B cell (primary cell): Measurements from ENCODE around the gene EDAR. TPM values are rescaled to one million over a fixed set of nuclear protein-coding genes. Genes with fewer than 3 reads are reported as not detected.

Source experiments
- ATAC-seq: fragments of 200-7000 bp; cut with Tn5 transposase; one replicate; pipeline ENCODE4 v1.10.0; 2021; ENCODE audit warnings: low read depth, mild to moderate bottlenecking, moderate number of reproducible peaks, moderate library complexity
- CTCF ChIA-PET: fragments of 350-600 bp; sonication (Branson Sonifier 250); formaldehyde crosslinking; loops from one replicate; lab custom pipeline; 2021; ENCODE audit warnings: antibody characterized with exemption, inconsistent platforms; lab: Charles Lee
- POLR2A ChIA-PET: fragments of 350-600 bp; sonication (Branson Sonifier 250); formaldehyde crosslinking; loops from one replicate; lab custom pipeline; 2021; ENCODE audit warnings: antibody characterized with exemption; lab: Charles Lee
- DNase-seq: peaks from one replicate; pipeline ENCODE4 v3.0.0; 2013
- H2AFZ ChIP-seq: 2 replicates; pipeline ENCODE4 v1.6.1; 2012; ENCODE audit warnings: mild to moderate bottlenecking, low read depth, low read length; ENCODE audit not compliant: insufficient read depth, poor library complexity, severe bottlenecking
- H3K27ac ChIP-seq, 2 donors: 1 replicate in 1 of 2; 2 replicates in 1 of 2; pipeline ENCODE4 v1.5.1; 2012 to 2013; ENCODE audit warnings: low read length in 2 of 2, mild to moderate bottlenecking in 2 of 2, moderate library complexity in 1 of 2
- H3K27me3 ChIP-seq, 4 experiments: fragments of 200-600 bp in 1 of 4; sonication (generic) in 1 of 4; replicated peaks in 1 of 4; 1 replicate in 2 of 4; 2 replicates in 2 of 4; pipeline versions ENCODE4 v1.6.1 to v1.7.0; 2013 to 2016; ENCODE audit warnings: low read length in 3 of 4, mild to moderate bottlenecking in 2 of 4, mixed read lengths in 1 of 4, moderate library complexity in 1 of 4; ENCODE audit not compliant: insufficient read depth in 4 of 4, control insufficient read depth in 3 of 4; ENCODE audit errors: control extremely low read depth in 1 of 4
- H3K36me3 ChIP-seq, 2 experiments: replicated peaks in 1 of 2; 1 replicate in 1 of 2; 2 replicates in 1 of 2; pipeline versions ENCODE4 v1.6.1 to v1.7.1; 2013; ENCODE audit warnings: low read length in 1 of 2; ENCODE audit not compliant: insufficient read depth in 2 of 2, control insufficient read depth in 1 of 2; ENCODE audit errors: control extremely low read depth in 1 of 2, extremely low read depth in 1 of 2
- H3K4me1 ChIP-seq, 2 donors: fragments of 200-600 bp in 1 of 2; sonication (generic) in 1 of 2; 1 replicate in 1 of 2; 2 replicates in 1 of 2; pipeline versions ENCODE4 v1.5.1 to v1.6.1; 2013 to 2017; ENCODE audit warnings: low read length in 2 of 2; ENCODE audit not compliant: control insufficient read depth in 2 of 2, insufficient read depth in 2 of 2
- H3K4me2 ChIP-seq: replicated peaks from 2 replicates; pipeline ENCODE3; 2012; ENCODE audit warnings: mild to moderate bottlenecking, low read depth, low read length; ENCODE audit not compliant: poor library complexity, severe bottlenecking
- H3K4me3 ChIP-seq, 5 experiments: fragments of 200-600 bp in 1 of 5; sonication (generic) in 1 of 5; 1 replicate in 3 of 5; 2 replicates in 2 of 5; pipeline versions ENCODE4 v1.5.1 to v1.7.0; 2011 to 2016; ENCODE audit warnings: low read length in 4 of 5, mild to moderate bottlenecking in 4 of 5, low read depth in 2 of 5, control low read depth in 1 of 5, moderate library complexity in 1 of 5; ENCODE audit not compliant: insufficient read depth in 1 of 5; ENCODE audit errors: control extremely low read depth in 1 of 5, extremely low read depth in 1 of 5
- H3K79me2 ChIP-seq: fragments of 200-600 bp; sonication (generic); one replicate; pipeline ENCODE4 v1.6.0; 2016; ENCODE audit warnings: low read length; ENCODE audit not compliant: control insufficient read depth, insufficient read depth
- H3K9ac ChIP-seq: fragments of 200-600 bp; sonication (generic); 2 replicates; pipeline ENCODE4 v1.6.1; 2017; ENCODE audit warnings: mild to moderate bottlenecking, low read length, moderate library complexity
- H3K9me3 ChIP-seq, 3 donors: one replicate each; pipeline versions ENCODE4 v1.6.1 to v1.7.1; 2013; ENCODE audit warnings: low read length in 2 of 3; ENCODE audit not compliant: control insufficient read depth in 2 of 3, insufficient read depth in 1 of 3; ENCODE audit errors: control extremely low read depth in 1 of 3
- H4K20me1 ChIP-seq: 2 replicates; pipeline ENCODE4 v1.6.0; 2012; ENCODE audit warnings: mild to moderate bottlenecking, low read length; ENCODE audit not compliant: insufficient read depth, control insufficient read depth, poor library complexity, severe bottlenecking
- H3K27ac Mint-ChIP-seq: one replicate; pipeline ENCODE4 v1.8.0; 2021; ENCODE audit warnings: mixed read lengths
- H3K27me3 Mint-ChIP-seq: one replicate; pipeline ENCODE4 v1.8.0; 2021; ENCODE audit warnings: mixed read lengths
- H3K4me1 Mint-ChIP-seq: one replicate; pipeline ENCODE4 v1.8.0; 2021; ENCODE audit warnings: mixed read lengths
- H3K4me3 Mint-ChIP-seq: one replicate; pipeline ENCODE4 v1.8.0; 2021; ENCODE audit warnings: mixed read lengths
- H3K9me3 Mint-ChIP-seq: one replicate; pipeline ENCODE4 v1.8.0; 2022; ENCODE audit warnings: mixed read lengths; ENCODE audit not compliant: insufficient read depth
- EZH2 ChIP-seq: IDR thresholded peaks from 2 replicates; pipeline ENCODE4 v1.6.1; 2012; ENCODE audit warnings: borderline replicate concordance, low read depth, mild to moderate bottlenecking, moderate library complexity, low read length; ENCODE audit not compliant: insufficient read depth, poor library complexity, severe bottlenecking
- WGBS: methylation state at CpG from one replicate; pipeline ENCODE4 v1.1.5; 2013; ENCODE audit warnings: missing lambda C conversion rate; ENCODE audit not compliant: insufficient coverage; 5-methylcytosine and 5-hydroxymethylcytosine counted together
- intact Hi-C: fragments of 100-400 bp; cut with micrococcal nuclease; formaldehyde crosslinking; loops from one replicate; pipeline ENCODE4 v1.10.0; 2022
- polyA plus RNA-seq: library from polyadenylated mRNA; depleted of rRNA; stranded (reverse); fragments of >200 nt; gene quantifications from 2 replicates; pipeline ENCODE4 v1.2.3, GENCODE V29; 2012
- total RNA-seq, 2 donors: library from RNA; stranded (reverse); fragments of 120-200 nt in 1 of 2; gene quantifications; 1 replicate in 1 of 2; 2 replicates in 1 of 2; pipeline versions ENCODE4 v1.2.3 to v1.2.4, GENCODE V29; 2013 to 2022
- TF ChIP-seq, protein P1 (sequence below): fragments of 200-600 bp; IDR thresholded peaks from one replicate; pipeline ENCODE4 v1.8.0; 2022; ENCODE audit warnings: antibody characterized with exemption, mild to moderate bottlenecking

The EDAR gene
- total and polyA plus RNA-seq, 2 donors (not counting 1 experiment from before 2014, with no cell fraction given) = 0.03 TPM; not detected in 1

DNA sequence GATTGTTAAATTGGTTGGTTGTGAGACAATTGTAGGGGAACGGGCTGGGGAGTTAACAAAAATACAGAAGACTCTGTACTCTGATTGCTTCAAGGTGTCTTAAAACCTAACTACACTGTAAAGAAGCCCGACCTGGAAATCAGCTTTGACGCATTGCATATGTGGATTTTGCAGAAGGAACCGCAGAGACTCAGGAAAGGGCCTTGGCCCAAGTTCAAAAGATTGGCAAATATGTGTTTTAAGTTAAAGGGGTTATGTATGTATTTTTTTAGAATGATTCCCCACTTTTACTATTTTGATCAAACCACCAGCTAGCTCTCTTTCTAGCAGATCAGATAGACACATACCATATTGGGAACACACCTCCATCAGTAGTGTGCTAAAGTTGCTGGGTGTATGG lies 18.0 kb upstream of the EDAR start:
- Histone ChIP-seq H3K4me2 (no peak overlapping the region), H3K36me3 (no peaks in the 10 kb centered on the region), H3K27ac (no peak overlapping the region), H3K79me2 (no peaks in the 10 kb centered on the region), H3K4me3 (no peak overlapping the region), H3K27me3 (no peaks in the 10 kb centered on the region), H3K4me1 (no peaks in the 10 kb centered on the region), H4K20me1 (no peaks in the 10 kb centered on the region), H3K9me3 (no peaks in the 10 kb centered on the region), H2AFZ (no peak overlapping the region), H3K9ac (no peak overlapping the region)
- TF ChIP-seq, protein P1, sequence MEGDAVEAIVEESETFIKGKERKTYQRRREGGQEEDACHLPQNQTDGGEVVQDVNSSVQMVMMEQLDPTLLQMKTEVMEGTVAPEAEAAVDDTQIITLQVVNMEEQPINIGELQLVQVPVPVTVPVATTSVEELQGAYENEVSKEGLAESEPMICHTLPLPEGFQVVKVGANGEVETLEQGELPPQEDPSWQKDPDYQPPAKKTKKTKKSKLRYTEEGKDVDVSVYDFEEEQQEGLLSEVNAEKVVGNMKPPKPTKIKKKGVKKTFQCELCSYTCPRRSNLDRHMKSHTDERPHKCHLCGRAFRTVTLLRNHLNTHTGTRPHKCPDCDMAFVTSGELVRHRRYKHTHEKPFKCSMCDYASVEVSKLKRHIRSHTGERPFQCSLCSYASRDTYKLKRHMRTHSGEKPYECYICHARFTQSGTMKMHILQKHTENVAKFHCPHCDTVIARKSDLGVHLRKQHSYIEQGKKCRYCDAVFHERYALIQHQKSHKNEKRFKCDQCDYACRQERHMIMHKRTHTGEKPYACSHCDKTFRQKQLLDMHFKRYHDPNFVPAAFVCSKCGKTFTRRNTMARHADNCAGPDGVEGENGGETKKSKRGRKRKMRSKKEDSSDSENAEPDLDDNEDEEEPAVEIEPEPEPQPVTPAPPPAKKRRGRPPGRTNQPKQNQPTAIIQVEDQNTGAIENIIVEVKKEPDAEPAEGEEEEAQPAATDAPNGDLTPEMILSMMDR = no peak
- TF ChIP-seq EZH2 = no peak
- ChIA-PET CTCF (no interaction called here), POLR2A (no interaction called here)
- H3K4me1 Mint-ChIP-seq = no peaks in the 10 kb centered on the region
- DNase-seq (no peak), ATAC-seq (no peak)
- peaks cover 10% of the 10 kb centered on the region for H3K27me3 Mint-ChIP-seq
- 10% methylated on average over 2 of the region's 4 CpGs for WGBS
- H3K27ac Mint-ChIP-seq = no peak overlapping the region
- no peak overlapping the region for H3K4me3 Mint-ChIP-seq
- intact Hi-C loops = no loop called here
- H3K9me3 Mint-ChIP-seq = no peaks in the 10 kb centered on the region

DNA sequence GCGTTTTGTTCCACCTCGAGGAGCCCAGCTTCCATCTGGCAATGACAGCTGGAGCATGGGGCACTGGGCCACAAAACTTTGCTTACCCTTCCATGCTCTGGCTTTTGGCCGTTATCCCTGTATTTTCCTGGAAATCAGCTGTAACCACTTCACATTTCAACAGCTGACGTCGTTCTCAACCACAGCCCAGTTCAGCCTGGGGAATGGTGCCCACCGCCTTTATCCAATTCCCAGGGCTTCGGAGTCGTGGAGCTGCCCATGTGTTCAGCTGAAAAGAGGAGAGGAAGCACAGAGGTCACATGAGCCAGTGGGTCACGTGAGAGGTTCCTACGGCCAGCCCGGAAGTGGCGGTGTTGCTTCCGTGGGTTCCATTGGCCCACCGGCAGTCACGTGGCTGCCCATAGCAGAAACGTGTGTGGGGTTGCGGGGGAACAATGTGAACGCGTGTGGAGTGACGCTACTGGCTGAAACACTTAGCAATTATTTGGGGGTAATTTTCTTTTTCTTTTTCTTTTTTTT lies 16.7 kb upstream of the EDAR start:
- intact Hi-C loops = no loop called here
- H3K27ac Mint-ChIP-seq = no peak overlapping the region
- no peaks in the 10 kb centered on the region for H4K20me1 ChIP-seq
- CTCF ChIA-PET = interaction anchor here (0.7 kb wide), 1 partner anchor 10 kb away, joined by 3 read pairs; no protein-coding TSS in a partner anchor
- H3K9ac ChIP-seq = no peak overlapping the region
- no peaks in the 10 kb centered on the region for H3K4me1 ChIP-seq
- no peak overlapping the region for H3K4me3 ChIP-seq
- H3K27me3 ChIP-seq = no peaks in the 10 kb centered on the region
- H3K36me3 ChIP-seq = no peaks in the 10 kb centered on the region
- 89% methylated on average over 15 of the region's 20 CpGs for WGBS
- H3K9me3 Mint-ChIP-seq = no peaks in the 10 kb centered on the region
- H3K27ac ChIP-seq = no peak overlapping the region
- POLR2A ChIA-PET = no interaction called here
- H3K9me3 ChIP-seq = no peaks in the 10 kb centered on the region
- TF ChIP-seq, protein P1 = no peak
- TF ChIP-seq EZH2 = no peak
- peaks cover 10% of the 10 kb centered on the region for H3K27me3 Mint-ChIP-seq
- H2AFZ ChIP-seq = no peak overlapping the region
- H3K4me3 Mint-ChIP-seq = no peak overlapping the region
- no peak overlapping the region for H3K4me2 ChIP-seq
- H3K79me2 ChIP-seq = no peaks in the 10 kb centered on the region
- no peaks in the 10 kb centered on the region for H3K4me1 Mint-ChIP-seq
- DNase-seq (no peak), ATAC-seq (no peak)
